RWPE1 (cell line): ENCODE data around the gene MKI67.

ENCODE experiments used
- CTCF ChIA-PET: fragments of 350-600 bp; sonication (Branson Sonifier 250); formaldehyde crosslinking; extraction: SDS; loops from one replicate; lab custom pipeline; 2021; lab: Yijun Ruan, JAX
- POLR2A ChIA-PET: fragments of 400-600 bp; formaldehyde crosslinking; extraction: SDS; loops from one replicate; lab custom pipeline; 2020; ENCODE audit warnings: antibody characterized with exemption; ENCODE audit not compliant: low non-redundant PET; lab: Yijun Ruan, JAX
- DNase-seq: peaks from one replicate; pipeline ENCODE4 v3.0.0; 2012; ENCODE audit warnings: low spot score
- H3K27ac ChIP-seq: fragments of 450-650 bp; 2 replicates; pipeline ENCODE4 v1.5.1; 2017
- CTCF ChIP-seq: fragments of 450-650 bp; conservative IDR thresholded peaks from 2 replicates; pipeline ENCODE4 v1.5.1; 2017; ENCODE audit warnings: low read depth, mild to moderate bottlenecking

Gene MKI67

GRCh38 chr10:128066870-128067382 lies 59.3 kb downstream of the MKI67 start:
- no peak for TF ChIP-seq CTCF
- no peak for DNase-seq
- POLR2A ChIA-PET: no interaction called here
- CTCF ChIA-PET: no interaction called here
- peak overlapping the region; percentile 100 for H3K27ac ChIP-seq

- CTCF ChIA-PET: no interaction called here
- DNase-seq: no peak
Measured at GRCh38 chr10:128065881-128066534, 60.2 kb downstream of the MKI67 start.

DNA sequence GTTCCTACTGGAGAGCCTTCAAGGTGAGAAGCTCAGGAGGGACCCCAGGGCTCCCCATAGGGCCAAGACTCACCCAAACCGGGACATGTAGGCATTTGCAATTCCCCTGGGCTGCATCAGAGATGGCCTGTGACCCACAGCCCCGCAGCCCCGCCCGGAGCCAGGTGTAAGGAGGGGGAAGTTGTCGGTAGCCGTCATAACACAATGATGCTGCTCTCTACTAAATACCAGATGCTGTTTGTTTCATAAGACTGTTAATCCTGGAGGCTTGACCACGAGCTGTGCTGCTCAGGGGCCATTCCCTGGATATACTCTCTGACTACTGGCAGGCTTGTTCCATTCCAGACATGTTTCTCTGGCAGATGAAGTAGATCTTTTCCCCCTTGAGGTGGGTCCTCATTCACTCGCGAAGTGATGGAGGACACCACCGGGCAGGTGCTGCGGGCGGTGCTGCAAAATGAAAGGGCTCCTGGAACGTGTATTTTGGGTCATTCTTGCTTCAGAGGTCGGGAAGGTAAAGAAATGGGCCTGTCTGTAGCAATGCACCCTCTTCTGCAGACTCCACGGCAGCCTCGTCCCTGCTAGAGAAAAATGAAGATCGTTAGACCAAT lies 61.1 kb downstream of the MKI67 start:
- CTCF ChIA-PET: interaction anchor here (0.7 to 2.2 kb wide), 2 partner anchors 54 to 158 kb away, joined by 3 to 13 read pairs; partner anchors contain the start of gene PTPRE
- no peak for TF ChIP-seq CTCF
- POLR2A ChIA-PET: no interaction called here
- peak overlapping the region; percentile 100 for H3K27ac ChIP-seq
- peak; percentile 30 for DNase-seq

More at GRCh38 chr10:128065881-128066534, 60.2 kb downstream of the MKI67 start:
- POLR2A ChIA-PET: no interaction called here
- H3K27ac ChIP-seq: peak overlapping the region; percentile 100
- TF ChIP-seq CTCF: no peak

DNA sequence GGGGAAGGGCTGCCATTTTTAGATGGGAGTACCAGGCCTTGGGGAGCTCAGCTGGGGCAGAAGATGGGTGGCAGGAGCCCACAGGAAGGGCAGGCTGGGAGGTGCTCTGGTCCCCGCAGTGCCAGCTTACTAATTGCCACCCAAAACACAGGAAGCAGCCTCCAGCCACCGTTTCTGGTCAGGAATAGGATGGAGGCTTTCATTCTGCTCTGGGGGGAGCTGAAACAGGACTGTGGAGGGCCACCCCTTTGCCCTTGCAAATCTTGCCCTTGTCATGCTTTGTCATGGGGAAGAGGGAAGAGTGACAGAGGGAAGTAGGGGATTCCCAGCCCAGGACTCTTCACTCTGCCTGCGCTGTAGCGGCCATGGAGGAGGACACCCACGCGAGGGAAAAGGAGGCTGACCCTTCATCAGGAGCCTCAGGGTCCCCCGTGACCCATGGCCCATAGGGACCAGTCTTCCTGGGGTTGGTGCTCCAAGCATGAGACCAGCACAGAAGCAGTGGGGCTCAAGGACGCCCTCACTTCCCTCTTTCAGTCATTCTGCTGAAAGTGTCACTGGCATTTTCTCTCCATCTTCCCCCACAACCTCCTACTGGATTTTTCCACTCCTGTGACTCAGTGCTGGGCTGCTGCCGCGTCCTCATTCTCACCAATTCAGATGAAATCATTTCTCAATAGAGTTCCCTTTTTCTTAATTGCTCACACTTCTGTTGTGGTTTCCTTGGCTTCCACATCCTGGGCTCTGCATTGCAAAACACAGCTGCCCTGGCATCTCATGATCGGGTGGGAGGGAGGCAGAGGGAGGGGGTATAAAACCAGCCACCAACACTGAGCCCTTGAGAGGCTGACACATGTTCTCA lies 61.9 kb downstream of the MKI67 start:
- ChIA-PET POLR2A (interaction anchor here (1.0 kb wide), 2 partner anchors 14 to 16 kb away, joined by 3 to 5 read pairs; no protein-coding TSS in a partner anchor), CTCF (interaction anchor here (0.6 to 2.2 kb wide), 5 partner anchors 14 to 157 kb away, joined by 3 to 13 read pairs (median 4); partner anchors contain the start of gene PTPRE)
- no peak for TF ChIP-seq CTCF
- peak; percentile 80 for DNase-seq
- peak overlapping the region; percentile 100 for H3K27ac ChIP-seq

DNA sequence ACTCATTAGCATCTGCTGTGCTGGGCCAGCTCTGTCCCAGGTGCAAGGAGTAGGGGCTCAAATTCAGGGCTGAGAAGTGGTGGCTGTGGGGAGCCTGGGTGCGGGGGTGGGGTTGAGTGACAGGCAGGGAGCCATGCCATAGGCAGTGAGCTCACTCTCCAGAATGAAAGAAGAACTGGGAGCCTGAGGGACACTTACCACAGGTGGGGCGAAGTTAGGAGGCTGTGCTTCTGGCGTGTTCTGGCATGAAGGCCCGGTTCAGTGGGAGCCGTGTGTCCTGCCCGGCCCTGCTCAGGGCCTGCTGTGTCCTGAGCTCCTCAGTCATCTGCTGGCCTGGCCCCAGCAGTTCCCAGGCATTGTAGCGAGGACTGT lies 62.5 kb downstream of the MKI67 start:
- ChIA-PET POLR2A (interaction anchor here (1.0 kb wide), 2 partner anchors 13 to 16 kb away, joined by 3 to 5 read pairs; no protein-coding TSS in a partner anchor), CTCF (interaction anchor here (0.6 to 2.2 kb wide), 6 partner anchors 15 to 157 kb away, joined by 3 to 13 read pairs (median 4); partner anchors contain the start of gene PTPRE)
- no peak for TF ChIP-seq CTCF
- DNase-seq: peak; percentile 83
- peak overlapping the region; percentile 100 for H3K27ac ChIP-seq
